ENCODE results near the gene NOM1. TPM values are rescaled to one million over a fixed set of nuclear protein-coding genes. Genes with fewer than 3 reads are reported as not detected.

NOM1 gene
- total RNA-seq, 1 experiment from 2014 or later = 35.4 TPM

DNA sequence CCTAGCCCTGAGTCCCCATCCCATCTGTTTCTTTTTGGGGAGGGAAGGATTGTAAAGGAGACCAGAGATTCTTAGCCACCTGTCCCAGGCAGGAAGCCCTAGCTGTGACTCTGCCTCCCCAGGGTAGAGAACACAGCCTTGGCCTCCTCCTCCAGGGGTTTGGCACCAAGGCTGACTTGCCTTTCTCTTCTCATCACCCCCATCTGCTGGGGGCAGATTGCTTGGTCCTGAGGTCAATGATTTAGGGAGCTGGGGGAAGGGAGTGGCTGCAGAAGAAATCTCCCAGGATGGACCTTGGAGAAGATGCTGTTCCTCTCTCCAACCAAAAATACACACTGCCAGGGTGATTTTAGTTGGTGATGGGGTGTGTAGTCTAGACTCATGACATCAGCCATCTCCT is 63.6 kb downstream of the NOM1 start:
- Histone ChIP-seq H3K27me3 (ENCODE audit: insufficient read depth, low read length) (no peaks in the 10 kb centered on the region), H3K27ac (ENCODE audit: low read depth, low read length) (no peak overlapping the region), H4K20me1 (ENCODE audit: insufficient read depth) (no peaks in the 10 kb centered on the region), H3K4me3 (replicated peaks in 1 of 2; ENCODE audit: low read depth in 1 of 2, low read length in 2 of 2) (no peak overlapping the region), H3K4me2 (ENCODE audit: low read length) (no peak overlapping the region), H3K9me3 (ENCODE audit: control insufficient read depth in 1 of 2, insufficient read depth in 1 of 2, low read depth in 1 of 2, low read length in 2 of 2) (no peaks in the 10 kb centered on the region), H3K9ac (ENCODE audit: low read length) (no peak overlapping the region), H3K9me2 (ENCODE audit: insufficient read depth) (no peaks in the 10 kb centered on the region), H3K36me3 (ENCODE audit: control insufficient read depth in 1 of 2, insufficient read depth in 2 of 2, low read length in 2 of 2) (no peaks in the 10 kb centered on the region), H3K4me1 (ENCODE audit: control insufficient read depth in 1 of 2, insufficient read depth in 2 of 2, low read length in 2 of 2) (peaks cover 14 to 28% of the 10 kb centered on the region in 2 experiments), H2AFZ (ENCODE audit: low read depth, low read length, poor library complexity, severe bottlenecking) (no peak overlapping the region), H3K79me2 (ENCODE audit: insufficient read depth, low read length) (peaks cover 7% of the 10 kb centered on the region; the same call in 1 of the 2 replicates)
- no peak for DNase-seq (ENCODE audit: low read depth, low spot score)
- POLR2A ChIA-PET = no interaction called here
- BruUV-seq (replicated peaks) = no TSS peak
- ATAC-seq = no peak
- RAD21 ChIA-PET (ENCODE audit: low non-redundant PET in 1 of 2, low total read pairs in 2 of 2, uncharacterized antibody in 2 of 2, unreplicated experiment in 2 of 2) = no interaction called here
- CTCF ChIA-PET = no interaction called here
- intact Hi-C loops (cut with micrococcal nuclease) = no loop called here
- TF ChIP-seq SRF (IDR thresholded peaks at IDR 0.05; ENCODE audit: low read depth) (no peak), RAD21 (IDR thresholded peaks at IDR 0.05; ENCODE audit: low read depth) (no peak), CBX3 (IDR thresholded peaks at IDR 0.05; ENCODE audit: low read depth) (no peak), FOSL1 (IDR thresholded peaks at IDR 0.05; ENCODE audit: low read depth) (no peak)
- TF ChIP-seq, protein P1, sequence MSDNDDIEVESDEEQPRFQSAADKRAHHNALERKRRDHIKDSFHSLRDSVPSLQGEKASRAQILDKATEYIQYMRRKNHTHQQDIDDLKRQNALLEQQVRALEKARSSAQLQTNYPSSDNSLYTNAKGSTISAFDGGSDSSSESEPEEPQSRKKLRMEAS (IDR thresholded peaks at IDR 0.05) = no peak

DNA sequence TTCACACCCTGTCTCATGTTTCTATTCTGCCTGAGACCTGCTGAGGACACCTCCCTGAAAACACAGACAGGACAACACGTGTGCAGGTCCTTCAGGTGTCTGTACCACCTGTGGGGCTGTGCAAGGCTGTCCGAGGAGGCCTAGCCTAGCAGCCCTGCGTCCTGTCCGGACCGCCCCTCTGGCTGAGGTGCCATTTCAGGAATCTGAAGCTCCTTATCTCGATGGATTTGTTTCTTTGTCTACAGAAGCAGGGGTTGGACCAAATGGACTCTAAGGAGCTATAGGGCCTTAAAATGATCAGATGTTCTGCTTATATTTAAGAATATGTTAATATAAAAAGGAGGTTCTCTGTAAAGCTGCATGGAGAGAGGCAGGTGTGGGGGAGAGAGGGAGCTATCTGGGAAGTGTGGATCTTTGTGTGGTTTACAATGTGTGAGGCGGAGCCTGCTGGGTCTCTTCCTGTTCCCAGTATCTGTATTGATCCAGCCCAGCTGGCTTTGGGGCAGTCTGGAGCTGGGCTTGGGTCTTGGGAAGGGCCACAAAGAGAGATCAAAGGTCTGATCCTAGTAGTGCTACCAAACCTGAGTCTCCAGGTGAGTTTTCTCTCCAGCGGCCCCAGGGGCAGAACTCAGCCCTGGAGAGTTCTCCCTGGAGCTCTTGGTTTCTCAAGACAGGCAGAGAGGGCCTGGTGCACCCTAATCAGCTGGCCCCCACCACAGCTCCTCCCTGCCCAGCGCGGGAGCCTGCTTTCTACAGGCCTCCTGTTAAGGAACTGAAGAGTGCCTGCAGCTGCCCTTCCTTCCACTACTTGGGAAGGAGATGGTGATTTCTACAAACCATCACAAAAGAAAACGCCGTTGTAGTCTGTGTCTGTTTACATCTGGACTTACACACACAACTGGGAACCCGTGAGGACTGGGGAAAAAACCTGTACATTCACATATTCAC is 64.4 kb downstream of the NOM1 start:
- ATAC-seq (no peak), DNase-seq (ENCODE audit: low read depth, low spot score) (no peak)
- peaks cover 7% of the 10 kb centered on the region; the same call in 1 of the 2 replicates for H3K79me2 ChIP-seq (ENCODE audit: insufficient read depth, low read length)
- CTCF ChIA-PET = no interaction called here
- no peak overlapping the region for H3K4me3 ChIP-seq (replicated peaks in 1 of 2; ENCODE audit: low read depth in 1 of 2, low read length in 2 of 2)
- H3K27me3 ChIP-seq (ENCODE audit: insufficient read depth, low read length) = no peaks in the 10 kb centered on the region
- TF ChIP-seq TCF7L2 (IDR thresholded peaks at IDR 0.05; ENCODE audit: borderline replicate concordance, extremely low read depth, insufficient read depth, insufficient read length) (no peak), CBX3 (IDR thresholded peaks at IDR 0.05; ENCODE audit: low read depth) (no peak), EGR1 (IDR thresholded peaks at IDR 0.05; ENCODE audit: low read depth) (no peak), POLR2A (IDR thresholded peaks at IDR 0.05; ENCODE audit: borderline replicate concordance, extremely low read depth, insufficient read depth, insufficient read length) (no peak), ELF1 (IDR thresholded peaks at IDR 0.05; ENCODE audit: borderline replicate concordance, low read depth) (no peak), POLR2AphosphoS5 (IDR thresholded peaks at IDR 0.05; ENCODE audit: low read depth, low read length) (no peak), YY1 (IDR thresholded peaks at IDR 0.05; ENCODE audit: extremely low read depth, insufficient replicate concordance, low read depth, low read length) (no peak), ZNF274 (IDR thresholded peaks at IDR 0.05; ENCODE audit: low read depth, low read length) (no peak), ZFX (IDR thresholded peaks at IDR 0.05) (no peak), EZH2 (IDR thresholded peaks at IDR 0.05) (no peak), SRF (IDR thresholded peaks at IDR 0.05; ENCODE audit: low read depth) (no peak), EZH2phosphoT487 (IDR thresholded peaks at IDR 0.05; ENCODE audit: borderline replicate concordance) (no peak)
- TF ChIP-seq, protein P2, sequence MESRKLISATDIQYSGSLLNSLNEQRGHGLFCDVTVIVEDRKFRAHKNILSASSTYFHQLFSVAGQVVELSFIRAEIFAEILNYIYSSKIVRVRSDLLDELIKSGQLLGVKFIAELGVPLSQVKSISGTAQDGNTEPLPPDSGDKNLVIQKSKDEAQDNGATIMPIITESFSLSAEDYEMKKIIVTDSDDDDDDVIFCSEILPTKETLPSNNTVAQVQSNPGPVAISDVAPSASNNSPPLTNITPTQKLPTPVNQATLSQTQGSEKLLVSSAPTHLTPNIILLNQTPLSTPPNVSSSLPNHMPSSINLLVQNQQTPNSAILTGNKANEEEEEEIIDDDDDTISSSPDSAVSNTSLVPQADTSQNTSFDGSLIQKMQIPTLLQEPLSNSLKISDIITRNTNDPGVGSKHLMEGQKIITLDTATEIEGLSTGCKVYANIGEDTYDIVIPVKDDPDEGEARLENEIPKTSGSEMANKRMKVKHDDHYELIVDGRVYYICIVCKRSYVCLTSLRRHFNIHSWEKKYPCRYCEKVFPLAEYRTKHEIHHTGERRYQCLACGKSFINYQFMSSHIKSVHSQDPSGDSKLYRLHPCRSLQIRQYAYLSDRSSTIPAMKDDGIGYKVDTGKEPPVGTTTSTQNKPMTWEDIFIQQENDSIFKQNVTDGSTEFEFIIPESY (IDR thresholded peaks at IDR 0.05; ENCODE audit: extremely low read depth, insufficient replicate concordance, low read length) = no peak
- TF ChIP-seq, protein P3, sequence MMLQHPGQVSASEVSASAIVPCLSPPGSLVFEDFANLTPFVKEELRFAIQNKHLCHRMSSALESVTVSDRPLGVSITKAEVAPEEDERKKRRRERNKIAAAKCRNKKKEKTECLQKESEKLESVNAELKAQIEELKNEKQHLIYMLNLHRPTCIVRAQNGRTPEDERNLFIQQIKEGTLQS (IDR thresholded peaks at IDR 0.05) = no peak
- intact Hi-C loops (cut with micrococcal nuclease) = no loop called here
- peaks cover 10 to 21% of the 10 kb centered on the region in 2 experiments for H3K4me1 ChIP-seq (ENCODE audit: control insufficient read depth in 1 of 2, insufficient read depth in 2 of 2, low read length in 2 of 2)
- no peak overlapping the region; the same call in 1 of the 2 replicates for H3K27ac ChIP-seq (ENCODE audit: low read depth, low read length)
- H2AFZ ChIP-seq (ENCODE audit: low read depth, low read length, poor library complexity, severe bottlenecking) = no peak overlapping the region
- POLR2A ChIA-PET = no interaction called here
- RAD21 ChIA-PET (ENCODE audit: low non-redundant PET in 1 of 2, low total read pairs in 2 of 2, uncharacterized antibody in 2 of 2, unreplicated experiment in 2 of 2) = no interaction called here
- no peak overlapping the region for H3K9ac ChIP-seq (ENCODE audit: low read length)
- no peak overlapping the region for H3K4me2 ChIP-seq (ENCODE audit: low read length)
- no peaks in the 10 kb centered on the region for H4K20me1 ChIP-seq (ENCODE audit: insufficient read depth)
- no peaks in the 10 kb centered on the region for H3K9me3 ChIP-seq (ENCODE audit: control insufficient read depth in 1 of 2, insufficient read depth in 1 of 2, low read depth in 1 of 2, low read length in 2 of 2)
- BruUV-seq (replicated peaks) = no TSS peak
- no peaks in the 10 kb centered on the region for H3K36me3 ChIP-seq (ENCODE audit: control insufficient read depth in 1 of 2, insufficient read depth in 2 of 2, low read length in 2 of 2)
- H3K9me2 ChIP-seq (ENCODE audit: insufficient read depth) = no peaks in the 10 kb centered on the region

All from HCT116 (cell line).